ENCODE results near the gene OXLD1. TPM values are rescaled to one million over a fixed set of nuclear protein-coding genes. Genes with fewer than 3 reads are reported as not detected.

Gene OXLD1
- total and polyA plus RNA-seq, 9 donors, result 1.7 to 35.7 (median 20.9) TPM

GRCh38 chr17:81690066-81690465 lies 23.7 kb upstream of the OXLD1 start:
- TF ChIP-seq EP300 (IDR thresholded peaks at IDR 0.05) (no peak), POLR2A (IDR thresholded peaks at IDR 0.05) (no peak), CTCF (IDR thresholded peaks at IDR 0.05) (no peak)
- H3K27me3 ChIP-seq, result no peaks in the 10 kb centered on the region
- no peaks in the 10 kb centered on the region for H3K36me3 ChIP-seq
- no peak overlapping the region for H3K27ac ChIP-seq
- intact Hi-C loops (cut with DNase I), result no loop called here
- no peak for DNase-seq
- peaks cover 1% of the 10 kb centered on the region for H3K4me1 ChIP-seq (ENCODE audit: insufficient read depth)
- H3K4me3 ChIP-seq, result no peak overlapping the region
- WGBS, 3 donors, result 86 to 90% (median 88%) methylated on average over 18 of the region's 18 CpGs
- no peaks in the 10 kb centered on the region for H3K9me3 ChIP-seq

- no peaks in the 10 kb centered on the region for H3K9me3 ChIP-seq
- no peak overlapping the region for H3K27ac ChIP-seq
- intact Hi-C loops (cut with DNase I), result no loop called here
- DNase-seq, result no peak
- peaks cover 8% of the 10 kb centered on the region for H3K4me1 ChIP-seq (ENCODE audit: insufficient read depth)
- WGBS, 3 donors, result 80 to 88% (median 83%) methylated on average over 14 of the region's 14 CpGs
- no peaks in the 10 kb centered on the region for H3K27me3 ChIP-seq
- no peak overlapping the region for H3K4me3 ChIP-seq
- TF ChIP-seq POLR2A (IDR thresholded peaks at IDR 0.05), result no peak
- no peak for TF ChIP-seq EP300 (IDR thresholded peaks at IDR 0.05)
- TF ChIP-seq CTCF (IDR thresholded peaks at IDR 0.05), result no peak
- no peaks in the 10 kb centered on the region for H3K36me3 ChIP-seq
These were observed 22.2 kb upstream of the OXLD1 start for GRCh38 chr17:81688616-81689015.

GRCh38 chr17:81687770-81688541 lies 21.6 kb upstream of the OXLD1 start:
- intact Hi-C loops (cut with DNase I), result no loop called here
- no peaks in the 10 kb centered on the region for H3K36me3 ChIP-seq
- no peak overlapping the region for H3K27ac ChIP-seq
- WGBS, 3 donors, result 88 to 90% (median 90%) methylated on average over 39 to 41 of the region's 41 CpGs
- no peak overlapping the region for H3K4me3 ChIP-seq
- no peak for DNase-seq
- H3K27me3 ChIP-seq, result no peaks in the 10 kb centered on the region
- H3K9me3 ChIP-seq, result no peaks in the 10 kb centered on the region
- peaks cover 8% of the 10 kb centered on the region for H3K4me1 ChIP-seq (ENCODE audit: insufficient read depth)
- TF ChIP-seq CTCF (IDR thresholded peaks at IDR 0.05) (no peak), EP300 (IDR thresholded peaks at IDR 0.05) (no peak), POLR2A (IDR thresholded peaks at IDR 0.05) (no peak)

GRCh38 chr17:81686614-81687013 lies 20.2 kb upstream of the OXLD1 start:
- H3K9me3 ChIP-seq, result no peaks in the 10 kb centered on the region
- no peaks in the 10 kb centered on the region for H3K27me3 ChIP-seq
- no peak for DNase-seq
- TF ChIP-seq POLR2A (IDR thresholded peaks at IDR 0.05) (no peak), CTCF (IDR thresholded peaks at IDR 0.05) (no peak), EP300 (IDR thresholded peaks at IDR 0.05) (no peak)
- H3K4me1 ChIP-seq (ENCODE audit: insufficient read depth), result peaks cover 10% of the 10 kb centered on the region
- H3K27ac ChIP-seq, result no peak overlapping the region
- intact Hi-C loops (cut with DNase I), result no loop called here
- WGBS, 3 donors, result 86 to 91% (median 88%) methylated on average over 19 to 20 of the region's 20 CpGs
- no peaks in the 10 kb centered on the region for H3K36me3 ChIP-seq
- no peak overlapping the region for H3K4me3 ChIP-seq
